ENCODE measurements around the gene SHC2. TPM values are rescaled to one million over a fixed set of nuclear protein-coding genes. Genes with fewer than 3 reads are reported as not detected.

Gene SHC2
- total RNA-seq, 1 experiment from 2014 or later, result 7.0 TPM

Small RNA genes lying within 50 kb of the gene (small RNA-seq; reads per million reads assigned to genes)
- gene RNA5SP462, result 0 to 0.10 reads per million in 2 experiments

Other genes starting within 250 kb of the SHC2 start
- 9.4 TPM in 2 replicates for gene PLPP2, start 169.6 kb downstream of the SHC2 start, total RNA-seq (2014; rRNA removed; shearing (Covaris generic))
- 8.2 and 8.4 TPM in 2 replicates for gene MIER2, start 116.2 kb downstream of the SHC2 start, total RNA-seq (2014; rRNA removed; shearing (Covaris generic))
- 0.80 and 1.1 TPM in 2 replicates for gene C2CD4C, start 51.9 kb downstream of the SHC2 start, total RNA-seq (2014; rRNA removed; shearing (Covaris generic))
- not detected in 2 replicates for gene MADCAM1, start 35.5 kb upstream of the SHC2 start, total RNA-seq (2014; rRNA removed; shearing (Covaris generic))
- gene TPGS1, start 46.5 kb upstream of the SHC2 start, total RNA-seq (2014; rRNA removed; shearing (Covaris generic)), result 19.5 and 26.4 TPM in 2 replicates
- gene CDC34, start 70.7 kb upstream of the SHC2 start, total RNA-seq (2014; rRNA removed; shearing (Covaris generic)), result 51.0 and 52.7 TPM in 2 replicates
- 0.21 and 1.1 TPM in 2 replicates for gene GZMM, start 83.0 kb upstream of the SHC2 start, total RNA-seq (2014; rRNA removed; shearing (Covaris generic))
- 399 and 435 TPM in 2 replicates for gene BSG, start 111.6 kb upstream of the SHC2 start, total RNA-seq (2014; rRNA removed; shearing (Covaris generic))
- 1.1 and 1.2 TPM in 2 replicates for gene HCN2, start 128.8 kb upstream of the SHC2 start, total RNA-seq (2014; rRNA removed; shearing (Covaris generic))
- gene POLRMT, start 172.5 kb upstream of the SHC2 start, total RNA-seq (2014; rRNA removed; shearing (Covaris generic)), result 29.0 and 37.3 TPM in 2 replicates
- gene FGF22, start 178.8 kb upstream of the SHC2 start, total RNA-seq (2014; rRNA removed; shearing (Covaris generic)), result 0.24 TPM in 1 of 2 replicates, not detected in the other
- 29.6 and 30.0 TPM in 2 replicates for gene RNF126, start 202.2 kb upstream of the SHC2 start, total RNA-seq (2014; rRNA removed; shearing (Covaris generic))
- gene FSTL3, start 215.4 kb upstream of the SHC2 start, total RNA-seq (2014; rRNA removed; shearing (Covaris generic)), result 6.4 and 7.8 TPM in 2 replicates
- not detected in 2 replicates for gene PRSS57, start 234.4 kb upstream of the SHC2 start, total RNA-seq (2014; rRNA removed; shearing (Covaris generic))
- 4.0 and 4.3 TPM in 2 replicates for gene PALM, start 247.9 kb upstream of the SHC2 start, total RNA-seq (2014; rRNA removed; shearing (Covaris generic))

All from SK-MEL-5 (cell line).